SH-SY5Y (cell line): ENCODE results near the gene CBFA2T3.

Experiments used
- GATA2 ChIP-seq: IDR thresholded peaks from 2 replicates; pipeline ENCODE4 v1.6.1; 2011; ENCODE audit warnings: mild to moderate bottlenecking, low read depth, low read length
- GATA3 ChIP-seq: IDR thresholded peaks from 2 replicates; pipeline ENCODE4 v1.6.1; 2011; ENCODE audit warnings: low read depth, mild to moderate bottlenecking, low read length, moderate library complexity

- TF ChIP-seq GATA2: no peak
- no peak for TF ChIP-seq GATA3
Measured at GRCh38 chr16:88951989-88952388, 25.0 kb downstream of the CBFA2T3 start.
